HCT116 (cell line): ENCODE measurements around the gene MMP25. TPM values are rescaled to one million over a fixed set of nuclear protein-coding genes. Genes with fewer than 3 reads are reported as not detected.

Experiments
- ATAC-seq: fragments of 200-7000 bp; cut with Tn5 transposase; 2 replicates; pipeline ENCODE4 v1.9.1; 2020; ENCODE audit warnings: mild to moderate bottlenecking, moderate library complexity
- BruUV-seq: library from RNA; stranded (reverse); fragments of 400-500 nt; replicated peaks from 2 replicates; lab custom pipeline; 2021; lab: Mats Ljungman, UMichigan
- CTCF ChIA-PET: fragments of 300-600 bp; sonication (Branson Sonifier 250); formaldehyde crosslinking; loops from one replicate; lab custom pipeline; 2021; ENCODE audit warnings: antibody characterized with exemption; lab: Charles Lee
- POLR2A ChIA-PET: fragments of 300-600, 350-600 bp; sonication (Branson Sonifier 250); formaldehyde crosslinking; loops from one replicate; lab custom pipeline; 2021; ENCODE audit warnings: antibody characterized with exemption; lab: Charles Lee
- RAD21 ChIA-PET, 2 experiments: fragments of 300-600 bp; sonication (Branson Sonifier 250); formaldehyde crosslinking; loops; one replicate each; lab custom pipeline; 2023; ENCODE audit warnings: low total read pairs in 2 of 2; ENCODE audit not compliant: uncharacterized antibody in 2 of 2, unreplicated experiment in 2 of 2, low non-redundant PET in 1 of 2; lab: Charles Lee
- DNase-seq: peaks from one replicate; pipeline ENCODE4 v3.0.0-alpha.2; 2010; ENCODE audit warnings: low read depth, low spot score
- H2AFZ ChIP-seq: fragments of 200-600 bp; shearing (Covaris generic), sonication (generic); 2 replicates; pipeline ENCODE4 v1.6.1; 2017; ENCODE audit warnings: low read depth, mixed run types, mixed read lengths, antibody characterized with exemption, low read length; ENCODE audit not compliant: poor library complexity, severe bottlenecking
- H3K27ac ChIP-seq: 2 replicates; pipeline ENCODE4 v1.5.1; 2012; ENCODE audit warnings: low read depth, low read length
- H3K27me3 ChIP-seq: fragments of 200-600 bp; sonication (generic); 2 replicates; pipeline ENCODE4 v1.6.1; 2016; ENCODE audit warnings: mixed run types, low read length, mixed read lengths; ENCODE audit not compliant: insufficient read depth
- H3K36me3 ChIP-seq, 2 experiments: fragments of 200-500 bp in 1 of 2; fragments of 200-600 bp in 1 of 2; sonication (Bioruptor generic) in 1 of 2; sonication (generic) in 1 of 2; 2 replicates each; pipeline versions ENCODE4 v1.5.1 to v1.6.1; 2014 to 2016; ENCODE audit warnings: low read length in 2 of 2, inconsistent platforms in 1 of 2, mixed read lengths in 1 of 2, mixed run types in 1 of 2; ENCODE audit not compliant: insufficient read depth in 2 of 2, control insufficient read depth in 1 of 2
- H3K4me1 ChIP-seq, 2 experiments: fragments of 200-600 bp in 1 of 2; sonication (generic) in 1 of 2; 2 replicates each; pipeline versions ENCODE4 v1.5.1 to v1.6.1; 2012 to 2017; ENCODE audit warnings: low read length in 2 of 2, inconsistent platforms in 1 of 2, mild to moderate bottlenecking in 1 of 2, mixed read lengths in 1 of 2, mixed run types in 1 of 2, moderate library complexity in 1 of 2; ENCODE audit not compliant: insufficient read depth in 2 of 2, control insufficient read depth in 1 of 2
- H3K4me2 ChIP-seq: fragments of 200-600 bp; sonication (generic); 2 replicates; pipeline ENCODE4 v1.6.1; 2017; ENCODE audit warnings: mixed run types, low read length, mixed read lengths
- H3K4me3 ChIP-seq, 2 experiments: fragments of 200-600 bp in 1 of 2; sonication (generic) in 1 of 2; replicated peaks in 1 of 2; 2 replicates each; pipeline ENCODE4 v1.5.1; 2011 to 2016; ENCODE audit warnings: low read length in 2 of 2, control low read depth in 1 of 2, low read depth in 1 of 2, mild to moderate bottlenecking in 1 of 2, mixed read lengths in 1 of 2, mixed run types in 1 of 2
- H3K79me2 ChIP-seq: fragments of 200-600 bp; sonication (generic); 2 replicates; pipeline ENCODE4 v1.6.1; 2017; ENCODE audit warnings: mild to moderate bottlenecking, mixed run types, low read length, moderate library complexity, mixed read lengths; ENCODE audit not compliant: insufficient read depth
- H3K9ac ChIP-seq: fragments of 200-600 bp; sonication (generic); 2 replicates; pipeline ENCODE4 v1.6.1; 2016; ENCODE audit warnings: low read length, mixed read lengths
- H3K9me2 ChIP-seq: fragments of 200-600 bp; sonication (generic), shearing (Covaris generic); 2 replicates; pipeline ENCODE4 v1.6.1; 2017; ENCODE audit warnings: mixed run types, mild to moderate bottlenecking, moderate library complexity; ENCODE audit not compliant: insufficient read depth
- H3K9me3 ChIP-seq, 2 experiments: fragments of 200-500 bp in 1 of 2; fragments of 200-600 bp in 1 of 2; sonication (Bioruptor generic) in 1 of 2; sonication (generic) in 1 of 2; 2 replicates each; pipeline ENCODE4 v1.6.1; 2014 to 2017; ENCODE audit warnings: low read length in 2 of 2, mixed read lengths in 2 of 2, inconsistent platforms in 1 of 2, low read depth in 1 of 2, mild to moderate bottlenecking in 1 of 2, mixed run types in 1 of 2, moderate library complexity in 1 of 2; ENCODE audit not compliant: control insufficient read depth in 1 of 2, insufficient read depth in 1 of 2
- H4K20me1 ChIP-seq: fragments of 200-600 bp; sonication (generic), shearing (Covaris generic); 2 replicates; pipeline ENCODE4 v1.6.1; 2017; ENCODE audit warnings: mixed run types, mild to moderate bottlenecking, moderate library complexity; ENCODE audit not compliant: insufficient read depth
- EGR1 ChIP-seq: IDR thresholded peaks from 2 replicates; pipeline ENCODE4 v1.6.1; 2012; ENCODE audit warnings: low read depth
- EZH2 ChIP-seq: fragments of 200-600 bp; sonication (generic); IDR thresholded peaks from 2 replicates; pipeline ENCODE4 v1.6.1; 2017; ENCODE audit warnings: antibody characterized with exemption, mixed run types
- POLR2A ChIP-seq: IDR thresholded peaks from 2 replicates; pipeline ENCODE4 v1.7.0; 2011; ENCODE audit warnings: borderline replicate concordance; ENCODE audit not compliant: insufficient read depth, insufficient read length; ENCODE audit errors: extremely low read depth
- POLR2AphosphoS5 ChIP-seq: IDR thresholded peaks from 2 replicates; pipeline ENCODE4 v1.6.1; 2011; ENCODE audit warnings: mild to moderate bottlenecking, low read depth, low read length, moderate library complexity
- SRF ChIP-seq: IDR thresholded peaks from 2 replicates; pipeline ENCODE4 v1.6.1; 2012; ENCODE audit warnings: low read depth
- TCF7L2 ChIP-seq: IDR thresholded peaks from 2 replicates; pipeline ENCODE4 v1.7.0; 2011; ENCODE audit warnings: borderline replicate concordance, inconsistent platforms; ENCODE audit not compliant: insufficient read depth, insufficient read length; ENCODE audit errors: extremely low read depth
- YY1 ChIP-seq: IDR thresholded peaks from 2 replicates; pipeline ENCODE4 v1.6.1; 2011; ENCODE audit warnings: low read length, low read depth, moderate library complexity, mild to moderate bottlenecking; ENCODE audit not compliant: insufficient replicate concordance; ENCODE audit errors: extremely low read depth
- ZBTB33 ChIP-seq: IDR thresholded peaks from 2 replicates; pipeline ENCODE4 v1.6.1; 2011; ENCODE audit warnings: mild to moderate bottlenecking, low read length, moderate library complexity; ENCODE audit not compliant: insufficient replicate concordance; ENCODE audit errors: extremely low read depth
- intact Hi-C: fragments of 100-400 bp; cut with micrococcal nuclease; formaldehyde crosslinking; loops from 2 replicates; pipeline ENCODE4 v1.10.0; 2022
- total RNA-seq: library from RNA; stranded (reverse); gene quantifications from one replicate; pipeline ENCODE4 v1.2.1, GENCODE V29; 2021; ENCODE audit not compliant: unreplicated experiment

Gene MMP25
- total RNA-seq, 1 experiment from 2014 or later: 2.5 TPM

GRCh38 chr16:3019594-3020246 lies 26.6 kb upstream of the MMP25 start:
- no peaks in the 10 kb centered on the region for H3K9me3 ChIP-seq
- POLR2A ChIA-PET: interaction anchor here (0.8 to 8.2 kb wide), 14 partner anchors 8 to 1055 kb away, joined by 3 to 188 read pairs (median 4); partner anchors contain the start of genes CLDN9, KREMEN2, PAQR4 and PKMYT1

GRCh38 chr16:3020247-3020603 lies 26.1 kb upstream of the MMP25 start, which contains the start of gene TNFRSF12A:
TNFRSF12A (plus strand) TSS chr16:3020368; CDS start chr16:3020398, 30 bp downstream.
- no peaks in the 10 kb centered on the region for H3K9me2 ChIP-seq
- RAD21 ChIA-PET: interaction anchor here in 1 of 2 experiments (0.7 kb wide), 1 partner anchor 667 kb away, joined by 4 read pairs; no protein-coding TSS in a partner anchor
- peaks cover 0 to 15% of the 10 kb centered on the region in 2 experiments; a peak in 1 of 4 replicates for H3K36me3 ChIP-seq
- DNase-seq (peak; percentile 49), ATAC-seq (peak; percentile 13)
- H3K79me2 ChIP-seq: peaks cover 20% of the 10 kb centered on the region; the same call in 1 of the 2 replicates
- H3K9ac ChIP-seq: peak within 1 kb of the TSS; percentile 99
- no peaks in the 10 kb centered on the region for H3K9me3 ChIP-seq
- peak within 1 kb of the TSS; percentile 100 for H3K27ac ChIP-seq
- intact Hi-C loops: loop anchor here (5.0 kb wide), 2 partner anchors 38 to 863 kb away; partner anchors contain the start of genes PKMYT1 and TRAF7
- H3K27me3 ChIP-seq: no peaks in the 10 kb centered on the region
- H4K20me1 ChIP-seq: no peaks in the 10 kb centered on the region
- peak within 1 kb of the TSS; percentile 86 for H3K4me2 ChIP-seq
- H2AFZ ChIP-seq: no peak within 1 kb of the TSS
- CTCF ChIA-PET: interaction anchor here (0.8 to 6.1 kb wide), 5 partner anchors 8 to 16 kb away, joined by 3 to 39 read pairs (median 4); no protein-coding TSS in a partner anchor
- no TSS peak for BruUV-seq
- POLR2A ChIA-PET: interaction anchor here (0.5 to 8.2 kb wide), 16 partner anchors 8 to 1056 kb away, joined by 3 to 188 read pairs (median 4); partner anchors contain the start of genes CLDN9, KREMEN2, MMP25 and PAQR4
- peak within 1 kb of the TSS; percentile 94 to 95 for H3K4me3 ChIP-seq
- TF ChIP-seq EZH2 (no peak), POLR2AphosphoS5 (peak; percentile 91), ZBTB33 (no peak), SRF (no peak), POLR2A (peak; percentile 64)
- peaks cover 27 to 66% of the 10 kb centered on the region in 2 experiments for H3K4me1 ChIP-seq

More at GRCh38 chr16:3019594-3020246, 26.6 kb upstream of the MMP25 start:
- ATAC-seq: no peak
- ChIA-PET RAD21 (interaction anchor here in 1 of 2 experiments (0.7 kb wide), 1 partner anchor 667 kb away, joined by 4 read pairs; no protein-coding TSS in a partner anchor), CTCF (interaction anchor here (0.8 to 6.1 kb wide), 5 partner anchors 9 to 16 kb away, joined by 3 to 39 read pairs (median 4); no protein-coding TSS in a partner anchor)
- Histone ChIP-seq H3K4me3 (peak overlapping the region; percentile 94 to 95), H3K27me3 (no peaks in the 10 kb centered on the region), H3K36me3 (peaks cover 0 to 15% of the 10 kb centered on the region in 2 experiments; a peak in 1 of 4 replicates), H3K9ac (peak overlapping the region; percentile 99), H3K4me2 (peak overlapping the region; percentile 86), H3K27ac (peak overlapping the region; percentile 100), H2AFZ (no peak overlapping the region), H3K4me1 (peaks cover 27 to 65% of the 10 kb centered on the region in 2 experiments), H3K79me2 (peaks cover 18% of the 10 kb centered on the region; the same call in 1 of the 2 replicates), H3K9me2 (no peaks in the 10 kb centered on the region), H4K20me1 (no peaks in the 10 kb centered on the region)
- intact Hi-C loops: loop anchor here (5.0 kb wide), 2 partner anchors 37 to 862 kb away; partner anchors contain the start of genes PKMYT1 and TRAF7
- no peak for TF ChIP-seq TCF7L2
- peak; percentile 6 for TF ChIP-seq YY1
- TF ChIP-seq EGR1: no peak
- BruUV-seq: TSS peak; percentile 52
- DNase-seq: no peak
